Measurements from ENCODE around the gene BOLA1. TPM values are rescaled to one million over a fixed set of nuclear protein-coding genes. Genes with fewer than 3 reads are reported as not detected.
A peak's percentile ranks its signal among the peaks of the same experiment; 100 is the strongest.

Gene BOLA1
- total and polyA plus RNA-seq, 2 of the 13 experiments (the other 11 are each of a cell fraction or from before 2014, with no cell fraction given) = 3.2 to 4.2 TPM

DNA sequence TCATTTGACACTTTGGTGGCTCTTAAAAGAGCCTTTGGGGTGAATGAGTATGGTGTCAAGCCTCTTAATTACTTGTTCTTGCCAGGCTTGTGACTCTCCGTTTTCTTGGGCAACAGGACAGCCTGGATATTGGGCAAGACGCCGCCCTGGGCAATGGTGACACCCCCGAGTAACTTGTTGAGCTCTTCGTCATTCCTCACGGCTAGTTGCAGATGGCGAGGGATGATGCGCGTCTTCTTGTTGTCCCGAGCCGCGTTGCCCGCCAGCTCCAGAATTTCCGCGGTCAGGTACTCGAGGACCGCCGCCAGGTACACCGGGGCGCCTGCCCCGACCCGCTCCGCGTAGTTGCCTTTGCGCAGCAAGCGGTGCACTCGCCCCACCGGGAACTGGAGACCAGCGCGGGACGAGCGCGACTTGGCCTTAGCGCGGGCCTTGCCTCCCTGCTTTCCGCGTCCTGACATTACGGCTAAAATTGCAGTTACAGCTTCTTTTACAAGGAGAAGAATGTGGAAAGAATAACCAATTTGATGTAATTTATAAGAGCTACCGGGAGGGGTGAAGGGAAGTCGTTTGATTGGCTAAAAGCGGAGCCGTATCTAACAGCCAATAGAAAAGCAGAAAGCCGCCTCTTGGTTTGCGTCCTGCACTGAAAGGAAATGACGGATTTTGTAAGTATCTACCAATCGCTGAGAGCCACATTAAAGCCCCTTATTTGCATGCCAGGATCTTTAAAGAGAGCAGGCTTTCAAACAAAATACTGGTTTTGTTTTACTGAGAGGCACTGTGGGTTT lies 11.7 kb upstream of the BOLA1 start (continued):
- TF ChIP-seq MED8 (CRISPR knock-in tag; IDR thresholded peaks at IDR 0.05; ENCODE audit: insufficient replicate concordance) (peak; percentile 63), NR3C1 (CRISPR knock-in tag; IDR thresholded peaks at IDR 0.05) (no peak), SCMH1 (CRISPR knock-in tag; IDR thresholded peaks at IDR 0.05; ENCODE audit: borderline replicate concordance) (no peak), ZNF274 (CRISPR knock-in tag; IDR thresholded peaks at IDR 0.05) (peak; percentile 83), RFX3 (CRISPR knock-in tag; IDR thresholded peaks at IDR 0.05) (no peak), ZNF367 (CRISPR knock-in tag; IDR thresholded peaks at IDR 0.05; ENCODE audit: borderline replicate concordance) (no peak), ZFY (CRISPR knock-in tag; IDR thresholded peaks at IDR 0.05) (peak; percentile 53; the same call in 1 of the 2 replicates), RARG (CRISPR knock-in tag; IDR thresholded peaks at IDR 0.05; ENCODE audit: low read depth) (no peak), RFX5 (IDR thresholded peaks at IDR 0.05; ENCODE audit: low read depth, low read length) (no peak), NCOR1 (IDR thresholded peaks at IDR 0.05; ENCODE audit: borderline replicate concordance, low read length) (no peak), ARID2 (CRISPR knock-in tag; IDR thresholded peaks at IDR 0.05; ENCODE audit: borderline replicate concordance) (no peak), STAG1 (CRISPR knock-in tag; IDR thresholded peaks at IDR 0.05) (0 out of 2 replicates have a peak, but pooled peaks have one; percentile 12), SYNCRIP (IDR thresholded peaks at IDR 0.05; ENCODE audit: insufficient read depth, low read depth, low read length) (no peak), HHEX (CRISPR knock-in tag; IDR thresholded peaks at IDR 0.05) (no peak), MZF1 (CRISPR knock-in tag; IDR thresholded peaks at IDR 0.05; ENCODE audit: borderline replicate concordance) (no peak), GABPA (IDR thresholded peaks at IDR 0.05; ENCODE audit: low read depth, low read length) (no peak), GABPA (CRISPR knock-in tag; IDR thresholded peaks at IDR 0.05; ENCODE audit: low read depth) (peak; percentile 84), ARNTL (CRISPR knock-in tag; IDR thresholded peaks at IDR 0.05) (no peak), ZNF550 (CRISPR knock-in tag; IDR thresholded peaks at IDR 0.05; ENCODE audit: borderline replicate concordance) (no peak), SPEN (CRISPR knock-in tag; IDR thresholded peaks at IDR 0.05; ENCODE audit: low read depth) (peak; percentile 53; the same call in 1 of the 2 replicates), ZMYM3 (CRISPR knock-in tag; IDR thresholded peaks at IDR 0.05) (no peak), KLF6 (CRISPR knock-in tag; IDR thresholded peaks at IDR 0.05) (peak; percentile 11; the same call in 1 of the 2 replicates), PHF21A (CRISPR knock-in tag; IDR thresholded peaks at IDR 0.05) (peak; percentile 55; the same call in 1 of the 2 replicates), ZNF292 (CRISPR knock-in tag; IDR thresholded peaks at IDR 0.05; ENCODE audit: borderline replicate concordance, low read depth) (no peak), ISL2 (CRISPR knock-in tag; IDR thresholded peaks at IDR 0.05) (no peak), ZNF264 (CRISPR knock-in tag; IDR thresholded peaks at IDR 0.05) (peak; percentile 33; the same call in 1 of the 2 replicates), ZSCAN30 (CRISPR knock-in tag; IDR thresholded peaks at IDR 0.05) (no peak)
- TF ChIP-seq, protein P1, sequence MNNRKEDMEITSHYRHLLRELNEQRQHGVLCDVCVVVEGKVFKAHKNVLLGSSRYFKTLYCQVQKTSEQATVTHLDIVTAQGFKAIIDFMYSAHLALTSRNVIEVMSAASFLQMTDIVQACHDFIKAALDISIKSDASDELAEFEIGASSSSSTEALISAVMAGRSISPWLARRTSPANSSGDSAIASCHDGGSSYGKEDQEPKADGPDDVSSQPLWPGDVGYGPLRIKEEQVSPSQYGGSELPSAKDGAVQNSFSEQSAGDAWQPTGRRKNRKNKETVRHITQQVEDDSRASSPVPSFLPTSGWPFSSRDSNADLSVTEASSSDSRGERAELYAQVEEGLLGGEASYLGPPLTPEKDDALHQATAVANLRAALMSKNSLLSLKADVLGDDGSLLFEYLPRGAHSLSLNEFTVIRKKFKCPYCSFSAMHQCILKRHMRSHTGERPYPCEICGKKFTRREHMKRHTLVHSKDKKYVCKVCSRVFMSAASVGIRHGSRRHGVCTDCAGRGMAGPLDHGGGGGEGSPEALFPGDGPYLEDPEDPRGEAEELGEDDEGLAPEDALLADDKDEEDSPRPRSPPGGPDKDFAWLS (CRISPR knock-in tag; IDR thresholded peaks at IDR 0.05; ENCODE audit: borderline replicate concordance) = no peak
- TF ChIP-seq, protein P2, sequence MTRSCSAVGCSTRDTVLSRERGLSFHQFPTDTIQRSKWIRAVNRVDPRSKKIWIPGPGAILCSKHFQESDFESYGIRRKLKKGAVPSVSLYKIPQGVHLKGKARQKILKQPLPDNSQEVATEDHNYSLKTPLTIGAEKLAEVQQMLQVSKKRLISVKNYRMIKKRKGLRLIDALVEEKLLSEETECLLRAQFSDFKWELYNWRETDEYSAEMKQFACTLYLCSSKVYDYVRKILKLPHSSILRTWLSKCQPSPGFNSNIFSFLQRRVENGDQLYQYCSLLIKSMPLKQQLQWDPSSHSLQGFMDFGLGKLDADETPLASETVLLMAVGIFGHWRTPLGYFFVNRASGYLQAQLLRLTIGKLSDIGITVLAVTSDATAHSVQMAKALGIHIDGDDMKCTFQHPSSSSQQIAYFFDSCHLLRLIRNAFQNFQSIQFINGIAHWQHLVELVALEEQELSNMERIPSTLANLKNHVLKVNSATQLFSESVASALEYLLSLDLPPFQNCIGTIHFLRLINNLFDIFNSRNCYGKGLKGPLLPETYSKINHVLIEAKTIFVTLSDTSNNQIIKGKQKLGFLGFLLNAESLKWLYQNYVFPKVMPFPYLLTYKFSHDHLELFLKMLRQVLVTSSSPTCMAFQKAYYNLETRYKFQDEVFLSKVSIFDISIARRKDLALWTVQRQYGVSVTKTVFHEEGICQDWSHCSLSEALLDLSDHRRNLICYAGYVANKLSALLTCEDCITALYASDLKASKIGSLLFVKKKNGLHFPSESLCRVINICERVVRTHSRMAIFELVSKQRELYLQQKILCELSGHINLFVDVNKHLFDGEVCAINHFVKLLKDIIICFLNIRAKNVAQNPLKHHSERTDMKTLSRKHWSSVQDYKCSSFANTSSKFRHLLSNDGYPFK (CRISPR knock-in tag; IDR thresholded peaks at IDR 0.05; ENCODE audit: borderline replicate concordance) = no peak

Data from HepG2 (cell line).